NCI-H2227 (cell line): ENCODE data around the gene ARHGEF28.

Experiments used
- DNase-seq: peaks from one replicate; lab custom pipeline; 2025; ENCODE audit not compliant: unreplicated experiment; lab: John Stamatoyannopoulos, UW

ARHGEF28 gene

DNA sequence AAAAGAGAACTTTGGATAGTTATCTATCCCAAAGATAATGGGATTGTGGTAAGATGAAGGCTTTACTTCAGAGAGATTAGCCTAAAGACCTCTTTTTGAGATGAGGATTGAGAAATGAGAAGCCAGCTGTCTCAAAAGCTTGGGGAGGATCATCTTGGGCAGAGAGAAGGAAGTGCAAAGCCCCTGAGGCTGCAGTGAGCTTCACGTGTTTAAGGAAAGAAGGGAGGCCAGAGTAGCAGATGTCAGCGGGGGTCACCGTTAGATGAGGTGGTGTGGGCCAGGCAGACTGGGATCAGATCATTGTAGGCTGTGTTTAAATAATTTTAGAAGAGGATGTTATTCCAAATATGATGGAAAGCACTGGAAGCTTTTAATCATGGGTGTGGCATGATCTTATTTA, 270.1 kb downstream of the ARHGEF28 start:
- DNase-seq = no peak

- DNase-seq = no peak
These were observed 270.7 kb downstream of the ARHGEF28 start for GRCh38 chr5:73896668-73897067.

GRCh38 chr5:73897893-73898292, 271.9 kb downstream of the ARHGEF28 start:
- no peak for DNase-seq

GRCh38 chr5:73899055-73899454, 273.1 kb downstream of the ARHGEF28 start:
- no peak for DNase-seq

DNA sequence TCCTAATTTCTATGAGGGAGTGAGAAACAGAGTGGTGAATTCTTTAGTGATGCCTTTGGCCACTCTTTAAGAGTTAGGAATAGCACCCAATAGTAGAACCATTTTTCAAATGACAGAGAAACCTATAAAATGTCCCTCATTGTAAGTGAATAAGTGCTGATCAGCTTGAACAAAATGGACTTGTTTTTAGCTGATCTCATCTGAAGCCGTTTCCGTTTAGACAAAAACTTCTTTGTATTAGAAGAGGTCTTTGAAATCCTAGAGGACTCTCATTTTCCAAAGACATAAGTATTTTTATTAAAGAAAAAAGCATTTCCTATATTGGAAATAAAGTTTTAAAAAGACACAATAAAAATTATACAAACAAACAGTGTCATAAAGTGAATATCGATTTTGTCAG, 273.9 kb downstream of the ARHGEF28 start:
- DNase-seq = no peak

GRCh38 chr5:73900566-73900965, 274.6 kb downstream of the ARHGEF28 start:
- no peak for DNase-seq

DNA sequence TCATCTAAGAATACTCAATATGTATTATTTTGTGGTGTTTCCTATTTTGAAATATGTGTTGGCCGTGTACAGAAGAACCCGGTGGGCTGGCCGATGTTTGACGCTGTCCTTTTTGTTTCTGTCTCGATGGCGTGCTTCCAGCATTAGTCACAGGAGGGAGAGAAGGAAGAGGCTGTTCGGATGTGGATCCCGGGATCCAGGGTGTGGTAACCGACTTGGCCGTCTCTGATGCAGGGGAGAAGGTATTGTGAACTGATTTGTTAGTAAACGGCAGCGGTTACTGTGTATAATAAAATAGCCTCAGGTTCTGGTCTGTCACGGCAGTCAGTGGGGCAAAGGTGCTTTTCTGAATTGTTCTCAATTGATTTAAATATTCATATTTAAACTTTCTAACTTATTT, 275.0 kb downstream of the ARHGEF28 start:
- no peak for DNase-seq

- DNase-seq = no peak
These were observed 275.5 kb downstream of the ARHGEF28 start for GRCh38 chr5:73901455-73901854.

DNA sequence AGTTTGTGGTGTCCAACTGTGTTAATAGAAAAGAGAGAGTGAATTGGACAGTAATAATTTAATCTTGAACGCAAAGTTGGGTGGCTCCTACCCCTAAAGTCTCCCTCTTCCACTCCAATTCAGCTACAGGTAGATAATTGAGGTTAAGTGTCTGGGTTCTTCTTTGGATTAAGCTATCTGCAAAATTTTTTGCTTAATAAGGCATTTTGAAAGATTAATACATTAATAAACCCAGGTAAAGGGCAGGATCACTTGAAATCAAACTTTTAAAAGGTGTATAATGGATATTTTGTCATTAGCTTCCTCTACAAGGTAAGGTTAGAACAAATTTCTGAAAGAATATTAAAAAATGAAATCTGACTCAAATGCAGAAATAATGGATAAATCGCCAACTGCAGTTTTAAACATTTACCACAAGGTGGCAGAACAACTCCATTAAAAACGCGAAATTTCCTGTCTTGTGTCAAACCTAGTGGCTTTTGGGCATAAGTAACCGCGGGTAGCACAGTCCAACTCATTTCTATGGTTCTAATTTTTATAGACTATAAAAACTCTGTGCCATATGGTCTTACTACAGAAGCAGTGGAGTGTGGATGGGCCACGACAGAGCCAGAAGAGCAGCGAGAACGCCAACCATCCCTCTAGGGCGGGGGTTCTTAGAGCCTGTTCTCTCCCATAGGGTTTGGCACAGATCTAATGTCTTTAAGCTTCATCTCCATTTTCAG, 276.5 kb downstream of the ARHGEF28 start:
- DNase-seq = peak; percentile 63

DNA sequence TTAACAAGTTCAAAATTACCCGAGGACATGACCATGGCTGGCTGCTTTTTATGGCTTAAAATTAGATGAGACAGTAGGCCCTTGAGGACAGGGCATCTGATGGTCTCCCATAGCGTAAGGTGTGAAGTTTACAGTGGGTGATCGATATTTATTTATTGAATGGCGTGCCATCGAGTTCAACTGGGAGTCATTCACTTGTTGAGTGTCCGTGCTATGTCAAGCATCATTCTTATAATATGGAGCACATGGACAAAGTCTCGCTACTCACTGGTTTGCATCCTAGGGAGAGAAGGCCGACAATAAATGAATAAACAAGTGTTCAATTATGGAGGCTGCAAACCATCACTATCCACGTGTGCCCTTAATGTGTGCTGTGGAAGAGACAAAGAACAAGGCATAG, 277.2 kb downstream of the ARHGEF28 start:
- no peak for DNase-seq

DNA sequence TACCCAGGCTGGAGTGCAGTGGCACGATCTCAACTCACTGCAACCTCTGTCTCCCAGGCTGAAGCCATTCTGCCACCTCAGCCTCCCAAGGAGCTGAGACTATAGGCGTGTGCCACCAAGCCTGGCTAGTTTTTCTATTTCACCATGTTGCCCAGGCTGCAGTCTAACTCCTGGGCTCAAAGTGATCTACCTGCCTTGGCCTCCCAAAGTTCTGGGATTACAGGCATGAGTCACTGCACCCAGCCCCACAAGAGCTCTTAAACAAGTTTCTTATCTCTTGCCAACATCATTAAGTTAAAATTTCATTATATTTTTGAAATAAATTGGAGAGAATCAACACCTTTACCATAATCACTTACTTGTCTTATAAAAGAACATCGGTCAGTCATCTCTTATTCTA, 280.3 kb downstream of the ARHGEF28 start:
- DNase-seq = no peak

GRCh38 chr5:73907164-73907563, 281.2 kb downstream of the ARHGEF28 start:
- no peak for DNase-seq

DNA sequence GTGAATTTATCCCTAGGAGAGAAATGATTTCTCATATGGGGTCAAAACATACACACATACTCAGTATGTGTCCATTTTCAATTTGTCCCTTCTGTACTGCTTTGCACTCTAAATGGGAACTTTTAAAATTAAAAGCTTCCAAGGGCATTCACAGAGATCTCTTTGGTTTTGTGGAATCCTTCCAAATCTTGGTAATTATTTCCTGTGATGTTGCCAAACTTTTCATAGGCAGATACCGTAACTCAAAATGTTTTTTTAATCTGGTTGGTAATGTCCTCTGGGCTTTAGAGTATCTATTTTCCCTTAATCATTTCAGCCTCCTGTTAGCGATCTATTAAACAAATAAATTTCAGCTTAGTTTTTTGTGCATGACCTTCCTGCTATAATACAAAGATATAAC, 282.4 kb downstream of the ARHGEF28 start:
- DNase-seq = no peak

GRCh38 chr5:73908846-73909245, 282.9 kb downstream of the ARHGEF28 start:
- no peak for DNase-seq

GRCh38 chr5:73909474-73909873, 283.5 kb downstream of the ARHGEF28 start:
- DNase-seq = no peak

DNA sequence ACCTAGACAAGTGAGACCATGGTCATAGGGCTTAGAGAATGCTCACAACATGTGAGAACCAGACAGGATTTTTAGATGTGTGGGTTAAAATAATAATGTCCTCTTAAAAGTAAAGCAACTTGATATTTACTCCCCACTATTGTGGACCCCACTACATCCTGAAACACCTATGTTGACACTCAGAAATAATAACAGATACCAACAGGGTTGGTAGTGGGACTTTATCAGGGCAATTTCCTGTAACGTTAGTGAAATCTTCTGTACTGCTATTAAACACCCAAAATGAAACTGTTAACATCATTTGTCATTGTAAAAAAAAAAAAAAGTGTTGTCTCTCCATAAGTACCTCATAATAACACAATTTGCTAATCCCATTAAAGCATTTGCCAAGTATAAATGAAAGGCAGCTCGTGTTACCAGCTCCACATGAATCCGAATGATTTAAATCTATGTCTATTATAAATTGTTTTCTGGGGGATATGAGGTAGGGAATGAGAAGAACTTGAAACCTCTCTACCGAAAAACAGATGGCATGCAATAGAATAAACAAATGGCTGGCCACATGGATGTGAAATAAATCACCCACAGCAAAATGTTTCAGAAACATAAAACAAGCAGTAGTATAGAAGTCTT, 285.9 kb downstream of the ARHGEF28 start:
- DNase-seq = no peak

DNA sequence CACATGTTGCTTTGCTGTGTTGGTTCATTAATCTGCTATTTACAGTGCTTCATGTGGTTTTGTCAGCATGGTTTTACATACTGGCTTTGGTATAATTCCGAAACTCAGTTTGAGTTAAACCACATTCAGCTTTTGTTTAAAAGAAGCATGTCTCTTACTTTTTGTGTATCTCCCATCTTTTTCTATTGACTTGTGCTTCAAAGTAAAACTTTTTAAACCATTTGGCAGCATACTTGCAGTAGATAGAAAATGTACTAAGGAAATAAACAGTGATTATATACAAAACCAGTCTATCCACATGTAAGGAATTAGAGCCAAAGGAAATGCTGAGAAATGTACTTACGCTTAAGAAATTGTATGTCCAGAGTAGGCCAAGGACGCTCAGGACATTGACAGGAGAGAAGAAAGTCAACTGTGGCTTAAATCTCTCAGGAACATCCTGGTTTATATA, 286.9 kb downstream of the ARHGEF28 start:
- no peak for DNase-seq

DNA sequence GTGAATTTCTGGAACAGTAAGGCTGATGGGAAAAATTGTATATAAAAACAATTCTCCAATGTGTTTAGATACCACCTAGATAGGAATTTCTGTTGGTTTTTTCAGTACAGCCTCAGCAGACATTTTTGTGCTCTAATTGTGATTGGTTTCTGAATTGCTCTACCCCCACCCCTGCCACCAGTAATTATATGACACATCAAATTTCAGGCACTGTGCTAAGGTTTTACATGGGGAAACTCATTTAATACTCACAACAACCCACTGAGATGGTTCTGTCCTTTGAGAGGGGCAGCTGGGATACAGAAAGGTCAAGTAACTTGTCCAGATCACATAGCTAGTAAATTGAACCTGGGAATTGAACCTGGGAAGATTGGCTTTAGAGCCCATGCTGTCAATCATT, 288.0 kb downstream of the ARHGEF28 start:
- no peak for DNase-seq

GRCh38 chr5:73915345-73915744, 289.3 kb downstream of the ARHGEF28 start:
- no peak for DNase-seq

- no peak for DNase-seq
These were observed 291.4 kb downstream of the ARHGEF28 start for GRCh38 chr5:73917433-73917832.

GRCh38 chr5:73917891-73918290, 291.9 kb downstream of the ARHGEF28 start:
- DNase-seq = no peak

GRCh38 chr5:73918791-73919221, 292.8 kb downstream of the ARHGEF28 start:
- DNase-seq = no peak

- no peak for DNase-seq
These were observed 295.7 kb downstream of the ARHGEF28 start for GRCh38 chr5:73921741-73922140.
